ENCODE measurements around the gene SLC17A1. TPM values are rescaled to one million over a fixed set of nuclear protein-coding genes. Genes with fewer than 3 reads are reported as not detected.
"Not testable (repeated sequence)": the region's sequence is repeated elsewhere in the genome, so short reads cannot be mapped to it uniquely, and the experiment has no call there.

The SLC17A1 gene
- total and polyA plus RNA-seq, 4 donors: 3.9 to 25.8 (median 11.4) TPM

GRCh38 chr6:25753079-25753478, 78.8 kb downstream of the SLC17A1 start:
- TF ChIP-seq HNF4A (conservative IDR thresholded peaks at IDR 0.05): peak in 1 of 2 donors; percentile 12
- TF ChIP-seq NR2F2 (IDR thresholded peaks at IDR 0.05): no peak
- Histone ChIP-seq H3K27me3 (ENCODE audit: control insufficient read depth in 4 of 4, insufficient read depth in 4 of 4, low read length in 3 of 4) (no peaks in the 10 kb centered on the region), H3K4me3 (ENCODE audit: low read depth in 1 of 3, low read length in 3 of 3) (no peak overlapping the region), H3K4me1 (ENCODE audit: control insufficient read depth in 4 of 4, insufficient read depth in 4 of 4, low read length in 3 of 4) (peaks cover 6 to 40% (median 27%) of the 10 kb centered on the region in 4 donors), H3K36me3 (ENCODE audit: control insufficient read depth in 4 of 4, insufficient read depth in 3 of 4, low read depth in 1 of 4, low read length in 3 of 4) (no peaks in the 10 kb centered on the region), H3K9me3 (ENCODE audit: control insufficient read depth in 4 of 4, low read length in 3 of 4) (no peaks in the 10 kb centered on the region), H3K9ac (ENCODE audit: low read depth in 1 of 2, low read length in 2 of 2) (no peak overlapping the region), H3K27ac (ENCODE audit: low read depth in 1 of 2, low read length in 2 of 2) (no peak overlapping the region)
- no peak for DNase-seq (ENCODE audit: low spot score)

DNA sequence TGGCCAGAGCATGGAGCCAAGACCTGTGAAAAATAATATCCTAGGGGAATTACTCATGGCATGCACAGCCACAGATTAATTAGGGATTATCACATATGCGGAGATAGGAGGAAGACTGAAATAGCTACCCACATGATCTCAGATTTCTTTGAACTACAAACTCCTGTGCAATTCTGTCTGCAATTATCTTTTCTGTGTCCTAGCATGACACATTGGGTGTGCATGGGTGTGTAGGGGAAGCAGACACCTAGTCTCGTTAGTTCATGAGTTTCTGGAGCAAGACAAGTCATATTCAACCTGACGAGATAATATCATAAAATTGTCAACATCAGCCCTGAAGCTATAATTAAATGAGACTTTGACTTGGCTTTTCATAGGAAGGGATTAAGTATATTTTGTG, 80.9 kb downstream of the SLC17A1 start:
- Histone ChIP-seq H3K4me1 (ENCODE audit: control insufficient read depth in 4 of 4, insufficient read depth in 4 of 4, low read length in 3 of 4) (peaks cover 6 to 37% (median 19%) of the 10 kb centered on the region in 4 donors), H3K36me3 (ENCODE audit: control insufficient read depth in 4 of 4, insufficient read depth in 3 of 4, low read depth in 1 of 4, low read length in 3 of 4) (no peaks in the 10 kb centered on the region), H3K27ac (ENCODE audit: low read depth in 1 of 2, low read length in 2 of 2) (no peak overlapping the region), H3K9me3 (ENCODE audit: control insufficient read depth in 4 of 4, low read length in 3 of 4) (no peaks in the 10 kb centered on the region), H3K4me3 (ENCODE audit: low read depth in 1 of 3, low read length in 3 of 3) (no peak overlapping the region), H3K9ac (ENCODE audit: low read depth in 1 of 2, low read length in 2 of 2) (no peak overlapping the region), H3K27me3 (ENCODE audit: control insufficient read depth in 4 of 4, insufficient read depth in 4 of 4, low read length in 3 of 4) (no peaks in the 10 kb centered on the region)
- no peak for TF ChIP-seq RAD21 (IDR thresholded peaks at IDR 0.05)
- TF ChIP-seq YY1 (IDR thresholded peaks at IDR 0.05): no peak
- TF ChIP-seq SP1 (IDR thresholded peaks at IDR 0.05): no peak
- DNase-seq (ENCODE audit: low spot score): no peak
- 74% methylated on average over 3 of the region's 3 CpGs for WGBS

DNA sequence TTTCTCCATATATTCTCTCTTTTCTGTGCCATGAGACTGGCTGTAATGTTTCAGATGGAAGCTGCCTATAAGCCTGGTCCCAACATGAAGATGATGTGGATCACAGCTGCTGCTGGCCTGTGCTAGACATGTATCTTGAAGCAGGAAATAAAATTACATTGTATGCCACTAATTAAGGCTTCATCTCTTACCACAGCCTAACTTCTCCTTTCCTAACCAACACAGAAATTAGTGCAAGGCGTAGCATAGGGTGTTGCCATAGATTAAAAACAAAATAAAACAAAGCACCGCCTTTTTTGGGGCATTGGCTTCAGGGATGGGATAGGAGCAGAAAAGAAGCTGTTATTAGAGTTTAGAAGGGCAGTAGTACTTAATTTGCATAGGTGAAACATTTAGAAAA, 82.0 kb downstream of the SLC17A1 start:
- H3K4me1 ChIP-seq (ENCODE audit: control insufficient read depth in 4 of 4, insufficient read depth in 4 of 4, low read length in 3 of 4): peaks cover 6 to 35% (median 17%) of the 10 kb centered on the region in 4 donors
- no peak overlapping the region for H3K9ac ChIP-seq (ENCODE audit: low read depth in 1 of 2, low read length in 2 of 2)
- H3K4me3 ChIP-seq (ENCODE audit: low read depth in 1 of 3, low read length in 3 of 3): no peak overlapping the region
- whole genome bisulfite sequencing: 83% methylated on average over 2 of the region's 2 CpGs
- DNase-seq (ENCODE audit: low spot score): no peak
- no peaks in the 10 kb centered on the region for H3K27me3 ChIP-seq (ENCODE audit: control insufficient read depth in 4 of 4, insufficient read depth in 4 of 4, low read length in 3 of 4)
- no peaks in the 10 kb centered on the region for H3K36me3 ChIP-seq (ENCODE audit: control insufficient read depth in 4 of 4, insufficient read depth in 3 of 4, low read depth in 1 of 4, low read length in 3 of 4)
- no peaks in the 10 kb centered on the region for H3K9me3 ChIP-seq (ENCODE audit: control insufficient read depth in 4 of 4, low read length in 3 of 4)
- TF ChIP-seq MAX (IDR thresholded peaks at IDR 0.05) (no peak), SP1 (IDR thresholded peaks at IDR 0.05) (no peak), JUND (IDR thresholded peaks at IDR 0.05) (no peak), EGR1 (IDR thresholded peaks at IDR 0.05; ENCODE audit: low read depth in 2 of 2) (no peak), FOXA1 (IDR thresholded peaks at IDR 0.05) (no peak)
- H3K27ac ChIP-seq (ENCODE audit: low read depth in 1 of 2, low read length in 2 of 2): no peak overlapping the region

GRCh38 chr6:25748601-25749517, 83.0 kb downstream of the SLC17A1 start:
- H3K4me1 ChIP-seq (ENCODE audit: control insufficient read depth in 4 of 4, insufficient read depth in 4 of 4, low read length in 3 of 4): peaks cover 3 to 32% (median 12%) of the 10 kb centered on the region in 4 donors
- not testable (repeated sequence) for H3K9ac ChIP-seq (ENCODE audit: low read depth in 1 of 2, low read length in 2 of 2); H3K9me3 ChIP-seq (ENCODE audit: control insufficient read depth in 4 of 4, low read length in 3 of 4); H3K27me3 ChIP-seq (ENCODE audit: control insufficient read depth in 4 of 4, insufficient read depth in 4 of 4, low read length in 3 of 4); H3K27ac ChIP-seq (ENCODE audit: low read depth in 1 of 2, low read length in 2 of 2); DNase-seq (ENCODE audit: low spot score); H3K4me3 ChIP-seq (ENCODE audit: low read depth in 1 of 3, low read length in 3 of 3); H3K36me3 ChIP-seq (ENCODE audit: control insufficient read depth in 4 of 4, insufficient read depth in 3 of 4, low read depth in 1 of 4, low read length in 3 of 4)
- 52% methylated on average over 17 of the region's 17 CpGs for WGBS

Data from liver (tissue), 9 donors.